HG03175 (cell line): ENCODE data around the gene ZIC2.
"Not testable (repeated sequence)": the region's sequence is repeated elsewhere in the genome, so short reads cannot be mapped to it uniquely, and the experiment has no call there.

Source experiments
- ATAC-seq: cut with Tn5 transposase; IDR thresholded peaks from one replicate; pipeline ENCODE4 v1.9.1; 2021; ENCODE audit warnings: mild to moderate bottlenecking, moderate library complexity; ENCODE audit not compliant: unreplicated experiment

Gene ZIC2

GRCh38 chr13:99981735-99982035, at the start of gene ZIC2:
Gene ZIC2 (plus strand): TSS chr13:99981784. CDS start chr13:99982065, 281 bp downstream.
- no peak for ATAC-seq

GRCh38 chr13:99932912-99933311, 48.7 kb upstream of the ZIC2 start:
- ATAC-seq = no peak

- no peak for ATAC-seq
Measured at GRCh38 chr13:99935772-99936171, 45.8 kb upstream of the ZIC2 start.

- no peak for ATAC-seq
Measured at GRCh38 chr13:99938635-99939034, 42.9 kb upstream of the ZIC2 start.

- ATAC-seq = no peak
Measured at GRCh38 chr13:99941086-99941485, 40.5 kb upstream of the ZIC2 start.

DNA sequence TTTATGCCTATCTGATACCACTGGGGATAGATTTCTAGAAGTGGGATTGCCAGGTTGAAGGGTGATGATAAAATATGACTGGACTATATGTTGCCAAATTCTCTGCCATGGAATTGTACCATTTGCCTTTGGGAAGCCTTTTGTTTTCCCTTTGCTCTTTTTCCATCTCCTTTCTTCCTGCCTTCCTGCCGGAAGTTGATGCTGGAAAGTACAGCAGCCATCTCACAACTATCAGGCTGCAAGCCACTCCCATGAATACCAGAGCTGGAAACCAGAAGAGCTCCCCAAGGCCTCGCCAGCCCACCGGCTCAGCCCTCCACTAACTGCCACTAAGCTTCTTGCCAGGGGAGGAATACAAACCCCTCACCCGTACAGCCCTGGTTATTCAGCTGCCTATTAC, 39.7 kb upstream of the ZIC2 start:
- ATAC-seq = no peak

DNA sequence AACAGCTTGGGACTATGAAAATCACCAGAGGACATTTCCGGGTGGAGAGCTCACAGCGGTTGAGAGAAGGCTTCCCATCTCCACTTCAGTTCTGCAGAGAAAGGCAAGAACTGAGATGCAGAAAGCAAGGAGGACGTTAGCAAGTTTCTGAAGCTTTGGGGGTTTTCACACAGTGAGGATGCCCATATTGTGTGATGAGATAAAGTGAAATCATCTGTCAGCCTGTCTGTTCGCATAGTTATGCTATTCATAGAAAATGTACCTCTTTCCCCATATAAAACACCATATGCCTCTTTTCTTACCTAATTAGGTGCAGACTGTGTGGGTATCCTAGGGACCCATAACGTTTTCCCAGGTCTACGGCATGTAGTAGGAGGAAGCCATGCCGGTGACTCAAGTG, 37.5 kb upstream of the ZIC2 start:
- no peak for ATAC-seq

GRCh38 chr13:99944606-99945005, 37.0 kb upstream of the ZIC2 start:
- no peak for ATAC-seq

GRCh38 chr13:99945515-99945914, 36.1 kb upstream of the ZIC2 start:
- ATAC-seq = not testable (repeated sequence)

GRCh38 chr13:99947666-99948065, 33.9 kb upstream of the ZIC2 start:
- no peak for ATAC-seq

DNA sequence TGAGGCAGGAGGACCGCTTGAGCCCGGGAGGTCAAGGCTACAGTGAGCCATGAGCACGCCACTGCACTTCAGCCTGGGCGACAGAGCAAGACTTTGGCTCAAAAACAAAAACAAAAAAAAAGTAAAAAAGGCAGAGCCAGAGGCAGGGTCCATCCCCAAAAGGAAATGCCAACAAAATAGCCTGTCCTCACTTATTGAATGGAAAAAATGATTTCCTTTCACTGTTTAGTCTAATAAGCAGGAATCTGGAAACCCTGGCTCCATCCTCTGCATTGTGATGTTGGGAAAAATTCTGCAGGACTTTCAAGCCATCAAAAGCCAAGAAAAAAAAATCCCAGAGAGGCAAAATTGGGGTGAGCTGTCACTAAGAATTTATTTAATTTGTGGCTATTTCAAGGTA, 33.2 kb upstream of the ZIC2 start:
- no peak for ATAC-seq

- no peak for ATAC-seq
Measured at GRCh38 chr13:99948907-99949678, 32.5 kb upstream of the ZIC2 start.

- ATAC-seq = no peak
Measured at GRCh38 chr13:99949679-99950413, 31.7 kb upstream of the ZIC2 start.

DNA sequence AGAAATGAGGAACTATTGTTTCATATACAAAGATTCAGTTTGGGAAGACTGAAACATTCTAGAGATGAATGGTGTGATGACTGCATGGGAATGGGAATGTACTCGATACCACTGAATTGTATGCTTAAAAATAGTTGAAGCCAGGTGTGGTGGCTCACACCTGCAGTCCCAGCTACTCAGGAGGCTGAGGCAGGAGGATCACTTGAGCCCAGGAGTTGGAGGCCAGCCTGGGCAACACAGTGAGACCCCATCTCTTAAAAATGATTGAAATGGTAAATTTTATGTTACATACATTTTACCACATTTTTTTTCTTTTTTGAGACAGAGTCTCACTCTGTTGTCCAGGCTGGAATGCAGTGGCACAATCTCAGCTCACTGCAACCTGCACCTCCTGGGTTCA, 29.9 kb upstream of the ZIC2 start:
- not testable (repeated sequence) for ATAC-seq

GRCh38 chr13:99953138-99953755, 28.3 kb upstream of the ZIC2 start:
- no peak for ATAC-seq

GRCh38 chr13:99955107-99955746, 26.4 kb upstream of the ZIC2 start:
- no peak for ATAC-seq

- ATAC-seq = no peak
Measured at GRCh38 chr13:99955747-99956472, 25.7 kb upstream of the ZIC2 start.

DNA sequence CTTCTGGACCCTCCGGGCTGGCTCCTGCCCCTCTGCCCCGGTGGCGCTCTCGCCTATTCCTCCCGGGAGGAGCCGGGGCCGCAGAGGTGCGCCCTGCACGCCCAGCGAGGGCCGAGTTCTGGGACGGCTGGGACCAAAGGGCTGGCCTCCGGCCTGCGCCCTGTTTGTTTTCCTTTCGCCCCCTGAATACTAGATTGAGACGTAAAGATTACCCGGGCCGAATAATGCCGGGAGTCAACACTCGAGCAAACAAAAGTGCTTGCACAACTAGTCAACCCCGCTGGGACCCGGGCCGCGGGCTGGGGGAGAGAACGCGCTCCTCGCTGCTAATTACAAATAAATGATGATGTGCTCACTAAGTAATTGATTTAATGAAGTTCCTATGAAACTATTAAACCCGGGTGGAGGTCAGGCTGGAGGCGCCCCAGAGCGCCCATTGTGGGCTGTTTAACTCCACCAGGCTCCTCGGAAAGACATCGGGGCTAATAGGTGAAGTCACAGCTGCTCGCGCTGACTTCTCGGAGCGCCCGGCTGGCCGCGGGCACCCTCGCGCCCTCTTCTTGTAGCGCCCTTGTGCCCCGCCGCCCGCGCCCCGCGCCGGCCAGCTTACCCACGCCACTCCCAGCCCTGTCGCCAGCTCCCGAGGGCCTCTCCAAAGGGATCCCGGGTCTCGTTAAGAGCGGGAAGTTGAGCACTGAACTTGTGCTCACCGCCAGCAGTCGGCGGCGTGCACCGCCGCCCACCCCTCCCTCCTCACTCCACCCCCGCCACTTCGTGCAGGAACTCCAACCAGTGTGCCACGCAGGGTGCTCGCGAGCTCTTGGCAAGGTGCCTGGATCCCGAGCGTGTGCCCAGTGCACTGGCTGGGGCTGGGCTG, 24.9 kb upstream of the ZIC2 start:
- no peak for ATAC-seq

DNA sequence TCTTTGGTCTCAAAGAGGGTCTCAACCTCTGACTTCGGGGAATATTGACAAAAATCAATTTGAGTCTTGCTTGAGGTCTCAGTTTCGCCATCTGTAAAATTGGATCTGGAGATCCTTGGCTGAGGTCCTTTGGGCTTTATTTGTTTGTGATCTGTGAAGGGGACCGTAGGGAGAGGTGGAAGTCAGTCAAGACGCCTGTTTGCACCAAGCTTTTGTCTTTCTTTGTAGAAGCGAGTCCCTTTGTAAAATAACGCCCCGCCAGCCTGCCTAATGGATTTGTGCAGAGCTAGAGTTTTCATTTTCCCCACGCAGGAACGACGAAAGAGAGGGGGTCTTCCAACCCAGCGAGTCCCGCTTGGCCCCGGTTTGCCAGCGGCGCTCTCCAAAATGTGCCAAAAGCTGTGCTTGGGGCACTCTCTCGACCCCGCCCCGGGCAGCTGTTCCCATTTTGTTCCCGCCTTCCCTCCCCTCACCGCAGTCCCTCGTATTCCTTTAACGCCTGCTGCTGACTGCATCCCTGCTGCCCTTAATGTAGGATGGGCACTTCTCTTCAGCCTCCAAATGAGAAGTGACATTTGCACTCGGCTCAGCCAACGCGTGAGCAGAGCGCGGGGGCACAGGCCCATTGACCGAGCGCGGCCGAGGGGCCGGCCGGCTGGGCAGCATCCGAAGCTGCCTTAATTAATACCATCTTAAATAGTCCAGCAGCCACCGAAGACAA, 23.0 kb upstream of the ZIC2 start:
- ATAC-seq = no peak
